Medulla oblongata (tissue), 1 donor: ENCODE measurements around the gene SMO.
"Not testable (repeated sequence)": the region's sequence is repeated elsewhere in the genome, so short reads cannot be mapped to it uniquely, and the experiment has no call there.

Source experiments
- DNase-seq: peaks from one replicate; pipeline ENCODE4 v3.0.0-alpha.2; 2015; ENCODE audit errors: extremely low spot score

Gene SMO

GRCh38 chr7:129208667-129209066 is 20.2 kb downstream of the SMO start:
- no peak for DNase-seq

DNA sequence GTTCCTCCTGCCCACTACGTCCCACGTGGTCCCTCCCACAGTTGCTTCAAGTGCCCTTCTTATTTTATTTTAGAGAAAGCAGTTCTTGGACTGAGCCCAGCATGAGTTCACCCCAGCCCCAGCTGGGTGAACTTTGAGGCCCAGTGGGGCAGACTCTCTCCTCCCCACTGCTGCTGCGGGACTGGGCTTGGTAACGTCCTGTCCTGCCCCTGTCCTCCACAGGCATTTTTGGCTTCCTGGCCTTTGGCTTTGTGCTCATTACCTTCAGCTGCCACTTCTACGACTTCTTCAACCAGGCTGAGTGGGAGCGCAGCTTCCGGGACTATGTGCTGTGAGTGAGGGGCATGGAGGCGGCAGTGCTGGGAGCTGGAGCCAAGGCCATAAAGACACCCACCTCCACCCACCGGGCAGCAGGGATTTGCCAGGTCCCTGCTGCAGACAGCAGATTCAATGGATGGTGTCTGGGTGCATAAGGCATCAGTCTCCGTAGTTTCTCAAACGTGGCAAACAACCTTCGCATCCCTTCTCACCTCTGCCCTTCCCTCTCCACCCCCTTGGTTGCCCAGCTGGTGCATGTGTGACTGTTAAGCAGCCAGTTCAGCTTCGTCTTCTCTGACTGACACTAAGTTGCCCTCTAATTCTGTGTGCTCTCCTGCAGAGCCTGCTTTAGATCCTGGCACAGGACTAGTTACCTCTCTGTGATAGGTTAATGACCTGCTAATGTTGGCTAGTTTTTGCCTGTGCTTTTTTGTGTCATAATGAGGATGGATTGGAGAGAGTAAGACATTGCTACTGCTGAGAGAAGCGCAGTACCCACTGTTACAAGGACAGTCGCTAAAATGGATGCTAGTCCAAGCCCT is 20.9 kb downstream of the SMO start:
- DNase-seq: no peak

DNA sequence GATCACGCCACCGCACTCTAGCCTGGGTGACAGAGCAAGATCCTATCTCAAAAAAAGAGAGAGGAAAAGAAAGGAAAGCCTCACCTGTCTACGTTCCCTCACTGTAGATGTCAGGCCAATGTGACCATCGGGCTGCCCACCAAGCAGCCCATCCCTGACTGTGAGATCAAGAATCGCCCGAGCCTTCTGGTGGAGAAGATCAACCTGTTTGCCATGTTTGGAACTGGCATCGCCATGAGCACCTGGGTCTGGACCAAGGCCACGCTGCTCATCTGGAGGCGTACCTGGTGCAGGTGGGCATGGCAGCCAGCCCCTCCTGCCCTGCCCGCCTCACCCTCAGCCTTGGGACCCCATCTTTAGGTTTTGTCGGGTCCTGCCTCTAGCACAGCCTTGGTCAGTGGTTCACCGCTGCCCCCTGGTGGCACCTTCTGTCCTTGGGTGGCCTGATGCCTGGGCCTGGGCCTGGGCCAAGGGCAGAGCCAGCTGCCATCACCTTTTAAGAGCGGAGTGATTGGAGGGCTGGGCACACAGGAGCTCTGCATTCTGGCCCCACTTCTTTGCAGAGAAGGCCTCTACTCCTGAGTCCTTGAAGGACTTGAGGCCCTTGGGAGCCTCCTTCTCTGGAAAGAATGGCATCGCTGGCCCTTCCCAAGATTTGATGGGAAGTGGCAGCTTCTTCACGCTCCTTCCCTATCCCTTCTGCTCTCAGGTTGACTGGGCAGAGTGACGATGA is 22.0 kb downstream of the SMO start:
- DNase-seq: peak; percentile 79

GRCh38 chr7:129210989-129211312 is 22.5 kb downstream of the SMO start:
- DNase-seq: no peak

DNA sequence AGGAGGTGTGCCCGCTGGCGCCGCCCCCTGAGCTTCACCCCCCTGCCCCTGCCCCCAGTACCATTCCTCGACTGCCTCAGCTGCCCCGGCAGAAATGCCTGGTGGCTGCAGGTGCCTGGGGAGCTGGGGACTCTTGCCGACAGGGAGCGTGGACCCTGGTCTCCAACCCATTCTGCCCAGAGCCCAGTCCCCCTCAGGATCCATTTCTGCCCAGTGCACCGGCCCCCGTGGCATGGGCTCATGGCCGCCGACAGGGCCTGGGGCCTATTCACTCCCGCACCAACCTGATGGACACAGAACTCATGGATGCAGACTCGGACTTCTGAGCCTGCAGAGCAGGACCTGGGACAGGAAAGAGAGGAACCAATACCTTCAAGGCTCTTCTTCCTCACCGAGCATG is 23.7 kb downstream of the SMO start:
- DNase-seq: no peak

DNA sequence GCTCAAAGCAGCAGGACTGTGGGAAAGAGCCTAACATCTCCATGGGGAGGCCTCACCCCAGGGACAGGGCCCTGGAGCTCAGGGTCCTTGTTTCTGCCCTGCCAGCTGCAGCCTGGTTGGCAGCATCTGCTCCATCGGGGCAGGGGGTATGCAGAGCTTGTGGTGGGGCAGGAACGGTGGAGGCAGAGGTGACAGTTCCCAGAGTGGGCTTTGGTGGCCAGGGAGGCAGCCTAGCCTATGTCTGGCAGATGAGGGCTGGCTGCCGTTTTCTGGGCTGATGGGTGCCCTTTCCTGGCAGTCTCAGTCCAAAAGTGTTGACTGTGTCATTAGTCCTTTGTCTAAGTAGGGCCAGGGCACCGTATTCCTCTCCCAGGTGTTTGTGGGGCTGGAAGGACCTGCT is 24.2 kb downstream of the SMO start:
- no peak for DNase-seq

GRCh38 chr7:129213828-129214227 is 25.4 kb downstream of the SMO start:
- DNase-seq: peak; percentile 61

DNA sequence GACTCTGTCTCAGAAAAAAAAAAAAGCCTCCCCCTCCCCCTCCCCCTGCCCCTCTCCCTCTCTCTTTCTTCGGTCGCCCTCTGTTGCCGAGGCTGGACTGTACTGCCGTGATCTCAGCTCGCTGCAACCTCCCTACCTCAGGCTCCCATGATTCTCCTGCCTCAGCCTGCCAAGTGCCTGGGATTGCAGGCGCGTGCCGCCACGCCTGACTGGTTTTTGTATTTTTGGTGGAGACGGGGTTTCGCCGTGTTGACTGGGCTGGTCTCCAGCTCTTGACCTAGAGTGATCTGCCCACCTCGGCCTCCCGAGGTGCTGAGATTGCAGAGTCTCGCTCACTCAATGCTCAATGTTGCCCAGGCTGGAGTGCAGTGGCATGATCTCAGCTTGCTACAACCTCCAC is 27.3 kb downstream of the SMO start:
- not testable (repeated sequence) for DNase-seq

DNA sequence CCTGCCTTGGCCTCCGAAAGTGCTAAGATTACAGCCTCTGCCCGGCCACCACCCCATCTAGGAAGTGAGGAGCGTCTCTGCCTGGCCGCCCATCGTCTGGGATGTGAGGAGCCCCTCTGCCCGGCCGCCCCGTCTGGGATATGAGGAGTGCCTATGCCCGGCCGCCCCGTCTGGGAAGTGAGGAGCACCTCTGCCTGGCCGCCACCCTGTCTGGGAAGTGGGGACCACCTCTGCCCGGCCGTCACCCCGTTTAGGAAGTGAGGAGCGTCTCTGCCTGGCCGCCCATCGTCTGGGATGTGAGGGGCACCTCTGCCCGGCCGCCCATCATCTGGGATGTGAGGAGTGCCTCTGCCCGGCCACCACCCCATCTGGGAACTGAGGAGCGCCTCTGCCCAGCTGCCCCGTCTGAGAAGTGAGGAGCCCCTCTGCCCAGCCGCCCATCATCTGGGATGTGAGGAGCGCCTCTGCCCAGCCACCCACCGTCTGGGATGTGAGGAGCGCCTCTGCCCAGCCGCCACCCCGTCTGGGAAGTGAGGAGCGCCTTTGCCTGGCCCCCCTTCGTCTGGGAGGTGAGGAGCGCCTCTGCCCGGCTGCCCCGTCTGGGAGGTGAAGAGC is 27.8 kb downstream of the SMO start:
- not testable (repeated sequence) for DNase-seq

GRCh38 chr7:129216821-129217416 is 28.5 kb downstream of the SMO start:
- DNase-seq: not testable (repeated sequence)

DNA sequence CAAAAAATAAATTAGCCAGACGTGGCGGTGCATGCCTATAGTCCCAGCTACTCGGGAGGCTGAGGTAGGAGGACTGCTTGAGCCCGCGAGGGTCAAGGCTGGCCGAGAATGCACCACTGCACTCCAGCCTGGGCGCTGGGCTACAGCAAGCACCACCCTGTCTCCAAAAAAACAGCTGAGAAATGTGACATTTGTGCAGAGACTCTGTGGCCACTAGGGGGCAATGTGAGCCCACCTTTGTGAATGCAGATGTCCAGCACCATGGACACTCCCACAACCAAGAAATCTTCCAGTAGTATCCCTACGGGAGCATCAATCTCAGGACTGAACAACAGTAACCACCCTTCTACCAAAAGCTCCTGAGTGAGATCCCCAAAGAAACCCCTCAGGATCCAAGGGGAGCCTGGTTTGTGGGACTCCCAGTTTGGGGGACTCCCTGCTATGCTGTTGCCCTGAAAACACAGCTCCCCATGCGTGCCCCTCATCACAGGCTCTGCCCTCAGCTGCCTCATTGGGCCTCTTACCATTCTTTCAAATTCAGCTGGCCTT is 30.2 kb downstream of the SMO start:
- DNase-seq: peak; percentile 96

GRCh38 chr7:129219166-129219565 is 30.7 kb downstream of the SMO start:
- DNase-seq: not testable (repeated sequence)

DNA sequence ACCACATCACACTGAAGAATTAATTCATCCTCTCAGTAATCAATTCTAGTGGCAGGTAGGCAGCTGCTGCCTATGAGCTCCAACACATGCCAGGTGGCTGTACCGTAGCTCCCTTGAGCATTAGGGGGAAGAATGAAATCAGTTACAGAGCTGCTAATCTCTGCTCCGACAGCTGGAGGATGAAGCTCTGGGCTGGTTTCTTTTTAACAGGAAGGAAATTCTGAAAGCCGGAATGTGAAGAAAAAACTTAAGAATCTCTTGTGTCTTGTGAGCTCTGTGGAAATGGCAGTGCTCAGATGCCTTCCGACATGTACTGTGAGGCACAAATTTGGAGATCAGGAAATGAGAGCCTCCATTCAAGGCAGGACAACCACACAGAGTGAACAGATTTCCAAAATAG is 33.6 kb downstream of the SMO start:
- DNase-seq: no peak

DNA sequence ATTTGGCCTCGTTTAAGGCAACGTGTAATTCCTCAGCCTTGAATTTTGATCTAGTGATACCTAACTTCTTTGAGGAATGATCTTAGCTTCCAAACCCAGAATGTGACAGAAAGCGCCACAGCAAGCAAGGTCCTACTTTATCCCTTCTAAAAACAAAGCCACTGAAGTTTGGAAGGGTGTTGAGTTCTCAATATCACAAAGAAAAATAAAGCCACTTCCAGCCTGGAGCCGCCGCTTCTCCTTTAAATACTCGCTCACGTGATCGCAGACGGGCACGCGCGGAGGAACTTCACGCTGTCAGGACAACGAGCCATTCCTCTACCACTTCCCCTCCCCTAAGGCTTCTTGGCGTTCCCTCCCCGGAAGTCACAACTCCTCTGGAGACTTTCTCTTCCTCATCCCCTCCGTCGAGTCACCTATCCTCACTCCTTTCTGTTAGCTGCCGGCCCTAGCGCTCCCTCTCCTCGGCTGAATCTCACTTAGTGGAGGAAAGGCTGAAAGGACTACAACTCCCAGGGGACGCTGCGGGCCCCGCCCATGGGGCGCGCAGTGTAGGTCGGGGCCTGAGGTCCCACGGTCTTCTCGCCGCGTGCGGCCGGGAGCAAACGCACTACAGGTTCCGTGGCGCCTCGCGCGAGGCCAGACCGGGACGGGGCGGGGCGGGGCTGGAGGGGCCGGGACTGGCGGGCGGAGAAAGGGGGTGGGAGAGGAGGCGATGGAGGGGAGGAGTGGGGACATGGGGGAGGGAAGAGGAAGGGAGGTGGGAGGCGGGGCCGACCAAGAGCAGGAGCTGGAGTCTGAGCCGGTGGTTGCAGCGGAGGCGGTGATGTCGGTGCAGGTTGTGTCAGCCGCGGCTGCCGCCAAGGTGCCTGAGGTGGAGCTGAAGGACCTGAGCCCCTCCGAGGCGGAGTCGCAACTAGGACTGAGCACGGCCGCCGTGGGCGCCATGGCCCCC is 36.1 kb downstream of the SMO start, which contains the start of gene AHCYL2:
Gene AHCYL2 (plus strand): TSS at position 780 of the 955 bp plus-strand sequence.
- peak; percentile 99 for DNase-seq

- peak; percentile 39 for DNase-seq
These were observed 36.9 kb downstream of the SMO start for GRCh38 chr7:129225206-129225930.

DNA sequence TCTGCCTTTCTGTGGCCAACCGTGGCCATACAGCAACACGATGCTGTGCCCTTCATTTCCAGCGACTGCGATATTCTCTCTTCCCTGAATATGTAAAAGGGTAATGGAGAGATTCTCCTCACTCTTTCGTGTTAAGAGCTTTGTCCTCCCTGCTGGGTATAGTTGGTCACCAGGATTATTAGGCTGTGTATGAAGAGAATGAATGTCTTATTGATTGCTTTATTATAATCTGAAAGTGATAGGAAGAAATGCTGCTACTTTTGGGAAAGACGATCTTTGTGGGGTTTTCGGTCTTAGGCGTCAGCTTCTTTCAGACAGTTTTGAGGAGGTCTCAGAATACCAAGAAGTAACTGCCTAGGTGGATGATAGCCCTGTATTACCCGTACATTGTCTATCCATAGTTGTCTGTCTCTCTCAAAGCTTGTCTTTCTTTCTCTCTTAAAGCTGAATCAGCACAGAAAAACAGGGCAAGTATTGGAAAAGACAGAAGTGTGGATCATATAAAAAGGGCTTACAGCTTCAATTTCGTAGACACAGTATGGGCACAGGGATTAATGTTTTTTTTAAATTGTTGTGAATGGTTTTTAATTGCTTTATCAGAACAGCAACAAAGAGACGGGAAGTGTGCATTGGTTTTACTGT is 37.6 kb downstream of the SMO start:
- peak; percentile 40 for DNase-seq

DNA sequence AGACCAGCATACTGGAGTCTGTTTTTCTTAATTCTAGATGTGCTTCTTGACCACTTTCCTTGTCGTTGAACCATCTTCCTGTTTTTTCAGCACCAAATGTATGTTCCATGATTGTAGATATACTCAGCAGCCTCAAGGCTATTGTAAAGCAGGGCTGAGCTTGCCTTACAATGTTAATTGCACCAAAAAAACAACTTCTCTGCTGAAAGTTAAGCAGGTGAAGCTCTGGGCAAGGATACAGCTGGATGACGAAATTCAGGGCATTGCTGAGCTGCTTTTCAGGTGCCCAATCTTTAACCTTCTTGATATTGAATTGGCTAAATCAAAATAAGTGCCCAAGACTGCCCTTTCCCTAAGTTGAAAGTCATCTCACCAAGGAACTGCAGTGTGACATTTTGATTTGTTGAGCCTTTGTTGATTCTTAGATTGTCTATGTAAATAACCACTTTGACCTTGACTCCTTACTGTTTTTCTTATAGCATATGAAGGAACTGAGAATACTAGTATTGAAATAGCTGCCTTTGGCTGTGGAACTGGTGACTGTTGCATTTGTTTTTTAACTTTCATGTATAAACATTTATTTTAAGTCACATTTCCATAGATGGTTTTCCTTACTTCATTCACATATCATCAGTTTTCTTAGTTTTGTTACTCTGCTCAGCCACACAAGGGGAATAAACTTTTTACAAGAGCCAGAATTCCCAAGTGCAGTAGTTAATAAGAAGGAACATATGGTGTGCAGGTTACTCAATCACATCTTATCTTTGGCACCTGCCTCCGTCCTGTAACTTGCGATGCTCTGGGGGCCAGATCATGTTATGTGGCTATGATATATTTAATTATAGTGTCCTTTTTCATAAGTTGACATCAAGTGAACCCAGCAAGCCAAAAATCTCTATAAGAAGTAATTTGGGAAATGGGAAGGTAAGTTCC is 39.5 kb downstream of the SMO start:
- no peak for DNase-seq

- no peak for DNase-seq
These were observed 40.2 kb downstream of the SMO start for GRCh38 chr7:129228633-129229032.
